Midbrain (tissue), 1 donor: Measurements from ENCODE around the gene ZNF24.

Source experiments
- DNase-seq: peaks from one replicate; lab custom pipeline; 2025; lab: John Stamatoyannopoulos, UW

ZNF24 gene

DNA sequence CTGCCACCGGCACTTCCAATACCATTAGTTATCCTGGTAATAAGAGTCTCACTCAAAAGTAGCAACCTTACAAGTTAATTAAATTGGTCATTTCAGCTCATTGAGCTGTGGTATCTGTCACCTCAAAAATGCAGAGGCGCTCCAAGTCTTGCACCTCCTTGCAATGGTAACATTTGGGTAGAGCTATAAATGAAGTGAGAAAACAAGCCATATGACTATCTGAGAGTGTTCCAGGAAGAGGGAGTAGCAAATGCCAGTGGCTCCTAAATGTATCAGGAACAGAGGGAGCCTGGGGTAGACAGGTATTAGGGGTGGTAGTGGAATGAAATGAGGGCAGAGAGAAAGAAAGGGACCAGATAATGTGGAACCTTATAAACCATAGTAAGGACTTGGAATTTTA is 48.2 kb downstream of the ZNF24 start:
- no peak for DNase-seq

DNA sequence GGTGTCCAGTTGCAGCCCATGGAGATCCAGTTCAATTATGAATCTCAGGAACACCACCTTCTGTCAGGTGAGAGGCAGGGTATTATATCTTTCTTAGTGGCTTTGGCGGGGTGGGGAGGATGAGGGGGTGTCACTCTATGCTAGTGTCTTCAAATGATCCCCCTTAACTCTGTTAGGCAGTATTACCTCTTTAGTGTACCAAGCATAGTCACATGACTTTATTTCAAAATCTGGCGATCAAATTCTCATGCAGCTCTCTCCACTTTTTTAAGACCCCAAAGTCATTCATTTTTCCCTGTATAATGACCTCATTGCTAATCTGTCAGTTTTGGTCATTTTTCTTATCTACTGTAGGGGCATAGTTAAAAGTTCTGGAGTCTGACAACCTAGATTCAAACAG is 53.1 kb downstream of the ZNF24 start:
- DNase-seq = no peak

DNA sequence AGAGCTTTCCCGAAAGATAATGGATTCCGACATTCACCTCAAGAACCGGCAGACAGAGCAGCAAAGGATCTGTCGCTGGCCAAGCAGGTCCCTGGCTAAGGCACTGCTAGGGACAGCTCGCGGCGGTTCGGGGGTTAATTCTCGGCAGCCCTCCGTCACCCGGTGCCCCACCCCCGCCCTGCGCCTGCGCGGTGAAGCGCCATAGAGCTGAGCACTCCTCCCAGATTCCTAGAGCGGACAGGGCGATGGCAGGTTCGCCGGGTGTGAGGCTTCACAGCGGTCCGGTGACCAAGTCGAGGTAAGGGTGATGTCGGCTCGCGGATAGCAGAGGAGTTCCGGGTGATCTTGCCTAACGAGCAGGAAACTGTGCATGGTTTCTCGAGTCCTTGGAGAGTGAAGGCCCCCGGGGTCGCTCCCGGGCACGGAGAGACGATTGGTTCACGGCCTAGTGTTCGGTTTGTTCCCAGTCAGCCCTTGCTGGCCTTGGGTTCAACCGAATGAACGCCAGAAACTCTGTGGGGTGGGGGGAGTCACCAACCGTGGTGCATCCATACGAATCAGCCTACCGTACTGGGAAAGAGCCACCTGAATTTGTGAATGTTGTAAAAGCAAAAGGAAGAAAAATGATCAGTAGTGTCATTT is 54.0 kb downstream of the ZNF24 start, which contains the start of gene ZSCAN30:
ZSCAN30 (minus strand) TSS at position 136 of the 642 bp plus-strand sequence. CDS start 25,877 bp downstream, outside the sequence.
- peak; percentile 96 for DNase-seq

DNA sequence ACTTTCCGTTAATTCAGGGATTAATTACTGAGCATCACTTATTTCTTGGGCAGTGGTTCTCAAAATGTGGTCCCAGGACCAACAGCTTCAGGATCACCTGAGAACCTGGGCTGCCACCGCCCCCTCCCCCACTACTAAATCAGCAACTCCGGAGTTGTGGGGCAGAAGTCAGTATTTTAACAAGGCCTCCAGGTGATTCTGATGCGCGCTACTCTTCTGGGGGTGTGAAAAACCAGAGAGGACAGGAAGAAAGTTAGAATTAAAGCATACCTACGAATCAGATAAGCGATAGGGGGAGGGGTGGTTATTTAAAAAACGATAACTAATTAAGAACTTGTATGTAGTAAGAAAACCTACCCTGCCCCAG is 54.5 kb downstream of the ZNF24 start:
- DNase-seq = no peak

DNA sequence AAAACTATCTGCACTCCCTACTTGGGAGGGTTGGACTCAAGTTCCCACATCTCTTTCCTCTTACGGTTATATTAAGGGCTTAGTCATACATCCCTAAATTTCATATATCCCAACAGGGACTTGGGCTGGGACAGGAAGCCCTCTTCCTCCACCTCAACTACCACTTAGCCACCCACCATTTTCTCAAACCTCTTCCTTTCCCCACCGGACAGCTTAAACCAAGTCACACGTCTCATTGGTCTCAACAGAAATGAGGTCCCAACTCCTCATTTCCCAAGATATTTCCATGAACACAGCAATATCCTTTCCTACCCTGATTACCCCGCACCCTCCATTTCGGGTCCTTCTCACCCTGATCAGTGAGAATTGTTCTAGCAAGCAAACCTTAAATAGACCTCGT is 54.9 kb downstream of the ZNF24 start:
- DNase-seq = peak; percentile 44

DNA sequence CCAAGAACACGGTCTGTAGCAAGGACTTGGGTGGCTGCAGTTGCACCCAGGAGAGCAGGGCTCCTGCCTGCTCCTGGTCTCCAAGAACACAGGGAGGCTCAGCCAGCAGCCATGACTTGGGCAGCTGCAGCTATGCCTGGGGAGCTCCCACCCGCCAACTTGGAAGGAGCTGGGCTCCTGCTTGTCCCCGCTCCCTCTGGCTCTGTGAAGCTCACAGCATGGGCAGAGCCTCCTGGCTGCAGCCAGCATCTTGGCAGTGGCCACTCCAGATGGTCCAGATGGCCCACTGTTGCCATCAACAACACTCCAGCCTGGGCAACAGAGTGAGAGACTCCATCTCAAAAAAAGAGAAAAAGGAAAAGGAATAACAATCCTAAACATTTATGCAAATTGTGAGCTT is 59.4 kb downstream of the ZNF24 start:
- no peak for DNase-seq

DNA sequence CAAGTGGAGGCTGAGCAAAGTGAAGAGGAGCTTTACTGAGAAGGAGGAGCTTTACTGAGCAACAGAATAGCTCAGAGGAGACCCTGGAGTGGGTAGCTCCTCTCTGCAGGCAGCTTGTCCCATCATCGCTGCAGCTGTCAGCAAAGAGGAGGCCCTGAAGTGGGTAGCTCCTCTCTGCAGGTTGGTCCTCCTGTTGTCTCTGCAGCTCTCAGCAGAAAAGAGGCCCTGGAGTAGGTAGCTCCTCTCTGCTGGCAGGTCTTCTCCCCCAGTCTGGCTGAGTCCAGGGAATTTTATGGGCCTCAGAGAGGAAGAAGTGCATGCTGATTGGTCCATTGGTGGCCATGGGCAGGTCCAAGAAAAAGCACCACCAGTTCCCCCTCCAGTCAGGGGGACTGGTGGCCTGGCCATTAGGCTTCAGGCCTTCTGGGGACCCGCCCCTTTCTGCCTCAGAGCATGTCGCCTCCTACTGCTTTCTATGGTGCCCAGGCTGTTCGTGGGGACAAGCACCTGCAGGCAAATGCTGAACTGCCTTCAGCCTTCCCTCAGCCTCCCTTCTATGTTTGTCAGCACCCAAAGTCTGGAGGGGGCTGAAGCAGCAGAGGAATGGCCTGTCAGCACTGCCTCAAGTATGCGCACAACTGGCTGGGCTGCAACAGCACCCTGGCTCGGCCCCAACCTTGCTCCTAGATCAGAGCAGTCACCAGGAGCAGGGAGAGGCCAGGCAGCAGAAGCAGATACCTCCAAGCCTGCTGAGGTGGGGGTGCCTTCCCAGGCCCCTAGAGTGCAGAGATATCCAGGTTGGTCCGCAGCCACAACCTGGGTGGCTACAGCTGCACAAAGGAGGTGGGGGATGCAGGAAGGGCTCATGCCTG is 60.1 kb downstream of the ZNF24 start:
- DNase-seq = no peak

DNA sequence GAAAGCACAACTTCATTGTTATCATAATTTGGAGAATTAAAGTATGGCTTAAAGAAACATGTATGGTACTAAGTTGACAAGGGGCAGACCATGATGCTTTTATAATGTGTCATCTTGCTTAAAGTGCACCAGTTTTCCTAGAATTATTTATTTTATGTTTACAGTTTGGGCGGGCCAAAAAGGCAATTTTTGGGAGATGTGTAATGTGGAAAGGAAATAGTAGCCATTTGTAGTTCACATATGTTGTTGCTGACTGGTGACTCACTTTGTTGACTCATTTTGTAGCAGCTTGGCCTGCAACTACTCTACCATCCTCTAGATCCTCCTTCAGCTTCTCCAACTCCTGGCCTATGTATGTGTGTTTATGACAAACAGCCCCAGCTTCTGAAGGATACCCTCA is 61.9 kb downstream of the ZNF24 start:
- no peak for DNase-seq
